ENCODE measurements around the gene ARMH3. TPM values are rescaled to one million over a fixed set of nuclear protein-coding genes. Genes with fewer than 3 reads are reported as not detected.

ARMH3 gene
- total RNA-seq, 1 donor from 2014 or later = 4.8 TPM

- no peak for DNase-seq (ENCODE audit: low read depth in 2 of 2)
Measured at GRCh38 chr10:101835362-101835761, 220.6 kb downstream of the ARMH3 start.

GRCh38 chr10:101834341-101834740 is 221.6 kb downstream of the ARMH3 start:
- DNase-seq (ENCODE audit: low read depth in 2 of 2) = no peak

- no peak for DNase-seq (ENCODE audit: low read depth in 2 of 2)
Measured at GRCh38 chr10:101833466-101833865, 222.5 kb downstream of the ARMH3 start.

- DNase-seq (ENCODE audit: low read depth in 2 of 2) = no peak
Measured at GRCh38 chr10:101832325-101832771, 223.6 kb downstream of the ARMH3 start.

GRCh38 chr10:101831169-101831811 is 224.7 kb downstream of the ARMH3 start:
- no peak for DNase-seq (ENCODE audit: low read depth in 2 of 2)

GRCh38 chr10:101830322-101831168 is 225.4 kb downstream of the ARMH3 start:
- peak; percentile 94 to 97 for DNase-seq (ENCODE audit: low read depth in 2 of 2)

- DNase-seq (ENCODE audit: low read depth in 2 of 2) = peak; percentile 24 to 58
Measured at GRCh38 chr10:101829561-101830315, 226.2 kb downstream of the ARMH3 start.

- DNase-seq (ENCODE audit: low read depth in 2 of 2) = no peak
Measured at GRCh38 chr10:101828766-101829551, 227.0 kb downstream of the ARMH3 start.

- no peak for DNase-seq (ENCODE audit: low read depth in 2 of 2)
Measured at GRCh38 chr10:101827919-101828600, 227.9 kb downstream of the ARMH3 start.

GRCh38 chr10:101826852-101827434 is 229.0 kb downstream of the ARMH3 start:
- DNase-seq (ENCODE audit: low read depth in 2 of 2) = no peak

- no peak for DNase-seq (ENCODE audit: low read depth in 2 of 2)
Measured at GRCh38 chr10:101824736-101825135, 231.2 kb downstream of the ARMH3 start.

GRCh38 chr10:101818872-101819633 is 236.9 kb downstream of the ARMH3 start:
- no peak for DNase-seq (ENCODE audit: low read depth in 2 of 2)

GRCh38 chr10:101818119-101818871 is 237.7 kb downstream of the ARMH3 start, which contains the start of gene OGA:
Gene OGA (minus strand): TSS chr10:101818444. CDS start chr10:101818022, 422 bp downstream.
- DNase-seq (ENCODE audit: low read depth in 2 of 2) = peak; percentile 100

GRCh38 chr10:101817337-101818118 is 238.4 kb downstream of the ARMH3 start:
- DNase-seq (ENCODE audit: low read depth in 2 of 2) = peak; percentile 52 to 96

- DNase-seq (ENCODE audit: low read depth in 2 of 2) = no peak
Measured at GRCh38 chr10:101816913-101817336, 239.0 kb downstream of the ARMH3 start.

GRCh38 chr10:101816376-101816775 is 239.6 kb downstream of the ARMH3 start:
- no peak for DNase-seq (ENCODE audit: low read depth in 2 of 2)

- no peak for DNase-seq (ENCODE audit: low read depth in 2 of 2)
Measured at GRCh38 chr10:101814466-101815071, 241.4 kb downstream of the ARMH3 start.
